Hepatocyte (in vitro differentiated cells): ENCODE results near the gene CTF1. TPM values are rescaled to one million over a fixed set of nuclear protein-coding genes. Genes with fewer than 3 reads are reported as not detected.
A peak's percentile ranks its signal among the peaks of the same experiment; 100 is the strongest.

Experiments
- DNase-seq: peaks from one replicate; pipeline ENCODE4 v3.0.0-alpha.2; 2016; ENCODE audit warnings: low spot score
- H2AFZ ChIP-seq: fragments of 200-600 bp; sonication (generic); 2 replicates; pipeline ENCODE4 v1.6.0; 2016; ENCODE audit warnings: antibody characterized with exemption, mild to moderate bottlenecking
- H3K27ac ChIP-seq: fragments of 200-600 bp; sonication (generic); 2 replicates; pipeline ENCODE4 v1.5.1; 2016; ENCODE audit warnings: mild to moderate bottlenecking
- H3K27me3 ChIP-seq: fragments of 200-600 bp; sonication (generic); 2 replicates; pipeline ENCODE4 v1.6.1; 2016
- H3K36me3 ChIP-seq: fragments of 200-600 bp; sonication (generic); replicated peaks from 2 replicates; pipeline ENCODE4 v1.5.1; 2016; ENCODE audit warnings: low read depth; ENCODE audit not compliant: insufficient read depth
- H3K4me1 ChIP-seq: fragments of 200-600 bp; sonication (generic); 2 replicates; pipeline ENCODE4 v1.5.1; 2016; ENCODE audit warnings: mild to moderate bottlenecking, moderate library complexity; ENCODE audit not compliant: insufficient read depth
- H3K4me2 ChIP-seq: fragments of 200-600 bp; sonication (generic); 2 replicates; pipeline ENCODE4 v1.6.0; 2016
- H3K4me3 ChIP-seq: fragments of 200-600 bp; sonication (generic); 2 replicates; pipeline ENCODE4 v1.5.1; 2016; ENCODE audit warnings: mild to moderate bottlenecking
- H3K79me2 ChIP-seq: fragments of 200-600 bp; sonication (generic); 2 replicates; pipeline ENCODE4 v1.6.0; 2017; ENCODE audit warnings: mild to moderate bottlenecking
- H3K9me2 ChIP-seq: fragments of 200-600 bp; sonication (generic); replicated peaks from 2 replicates; pipeline ENCODE4 v1.6.0; 2017; ENCODE audit warnings: mild to moderate bottlenecking; ENCODE audit not compliant: insufficient read depth
- H3K9me3 ChIP-seq: fragments of 200-600 bp; sonication (generic); 2 replicates; pipeline ENCODE4 v1.5.1; 2016; ENCODE audit warnings: low read depth, mild to moderate bottlenecking
- H4K20me1 ChIP-seq: fragments of 200-600 bp; sonication (generic); 2 replicates; pipeline ENCODE4 v1.6.0; 2016; ENCODE audit warnings: mild to moderate bottlenecking; ENCODE audit not compliant: insufficient read depth, poor library complexity, severe bottlenecking
- EZH2 ChIP-seq: fragments of 200-600 bp; sonication (generic); IDR thresholded peaks from 2 replicates; pipeline ENCODE4 v1.6.1; 2016; ENCODE audit warnings: antibody characterized with exemption, mild to moderate bottlenecking, borderline replicate concordance
- EZH2phosphoT487 ChIP-seq: fragments of 200-600 bp; sonication (generic); IDR thresholded peaks from one replicate; pipeline ENCODE4 v1.6.1; 2018; ENCODE audit warnings: antibody characterized with exemption, mild to moderate bottlenecking, low read depth, moderate library complexity; ENCODE audit not compliant: unreplicated experiment, severe bottlenecking
- WGBS: methylation state at CpG from one replicate; pipeline ENCODE4 v1.1.6; 2016; ENCODE audit warnings: low lambda C conversion rate; ENCODE audit errors: missing lambda C conversion rate; 5-methylcytosine and 5-hydroxymethylcytosine counted together
- polyA plus RNA-seq: library from polyadenylated mRNA; unstranded; fragments of >200 nt; fragmentation: Nextera tagmentation; extraction: Ambion mirVana; gene quantifications from 2 replicates; pipeline ENCODE4 v1.2.1, GENCODE V29; 2016
- total RNA-seq: library from RNA; depleted of rRNA; stranded (reverse); fragments of >200 nt; gene quantifications from 2 replicates; pipeline ENCODE4 v1.2.3, GENCODE V29; 2014
- TF ChIP-seq, protein P1 (sequence below): fragments of 200-600 bp; sonication (generic); IDR thresholded peaks from 2 replicates; pipeline ENCODE4 v1.5.1; 2016; ENCODE audit warnings: antibody characterized with exemption, mild to moderate bottlenecking; ENCODE audit not compliant: poor library complexity

Gene CTF1
- total and polyA plus RNA-seq, 2 experiments from 2014 or later = 1.7 to 18.2 TPM

DNA sequence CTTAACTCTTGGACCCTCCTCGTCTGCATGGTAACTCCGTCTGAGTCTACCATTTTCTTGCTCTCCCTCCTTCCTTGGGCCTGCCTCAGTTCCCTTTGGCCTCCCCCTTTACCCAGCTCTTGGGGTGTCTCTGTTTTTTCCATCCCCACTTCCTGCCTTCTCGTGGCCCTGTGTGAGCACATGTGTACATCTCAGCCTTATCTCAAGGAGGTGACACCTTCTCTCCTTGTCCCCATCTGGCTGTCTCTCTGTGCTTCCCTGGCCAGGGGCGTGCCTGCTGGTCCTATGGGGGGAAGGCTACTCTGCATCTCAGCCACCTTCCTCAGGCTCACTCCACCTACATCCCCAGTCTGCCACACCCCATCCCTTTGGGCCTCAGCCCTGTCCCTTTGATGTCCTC lies 6.6 kb downstream of the CTF1 start:
- H3K27ac ChIP-seq = peak overlapping the region; percentile 95
- no peak overlapping the region for H3K4me3 ChIP-seq
- H3K4me1 ChIP-seq = peaks cover 9% of the 10 kb centered on the region
- no peaks in the 10 kb centered on the region for H3K36me3 ChIP-seq
- H3K27me3 ChIP-seq = no peaks in the 10 kb centered on the region
- H3K4me2 ChIP-seq = peak overlapping the region; percentile 90
- no peaks in the 10 kb centered on the region for H3K79me2 ChIP-seq
- no peaks in the 10 kb centered on the region for H3K9me3 ChIP-seq
- peak; percentile 10 for DNase-seq
- H2AFZ ChIP-seq = peak overlapping the region; percentile 99
- 87% methylated on average over 4 of the region's 4 CpGs for WGBS
- no peak for TF ChIP-seq EZH2phosphoT487
- no peak for TF ChIP-seq EZH2
- TF ChIP-seq, protein P1, sequence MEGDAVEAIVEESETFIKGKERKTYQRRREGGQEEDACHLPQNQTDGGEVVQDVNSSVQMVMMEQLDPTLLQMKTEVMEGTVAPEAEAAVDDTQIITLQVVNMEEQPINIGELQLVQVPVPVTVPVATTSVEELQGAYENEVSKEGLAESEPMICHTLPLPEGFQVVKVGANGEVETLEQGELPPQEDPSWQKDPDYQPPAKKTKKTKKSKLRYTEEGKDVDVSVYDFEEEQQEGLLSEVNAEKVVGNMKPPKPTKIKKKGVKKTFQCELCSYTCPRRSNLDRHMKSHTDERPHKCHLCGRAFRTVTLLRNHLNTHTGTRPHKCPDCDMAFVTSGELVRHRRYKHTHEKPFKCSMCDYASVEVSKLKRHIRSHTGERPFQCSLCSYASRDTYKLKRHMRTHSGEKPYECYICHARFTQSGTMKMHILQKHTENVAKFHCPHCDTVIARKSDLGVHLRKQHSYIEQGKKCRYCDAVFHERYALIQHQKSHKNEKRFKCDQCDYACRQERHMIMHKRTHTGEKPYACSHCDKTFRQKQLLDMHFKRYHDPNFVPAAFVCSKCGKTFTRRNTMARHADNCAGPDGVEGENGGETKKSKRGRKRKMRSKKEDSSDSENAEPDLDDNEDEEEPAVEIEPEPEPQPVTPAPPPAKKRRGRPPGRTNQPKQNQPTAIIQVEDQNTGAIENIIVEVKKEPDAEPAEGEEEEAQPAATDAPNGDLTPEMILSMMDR = no peak
- no peaks in the 10 kb centered on the region for H4K20me1 ChIP-seq
- H3K9me2 ChIP-seq = no peaks in the 10 kb centered on the region

DNA sequence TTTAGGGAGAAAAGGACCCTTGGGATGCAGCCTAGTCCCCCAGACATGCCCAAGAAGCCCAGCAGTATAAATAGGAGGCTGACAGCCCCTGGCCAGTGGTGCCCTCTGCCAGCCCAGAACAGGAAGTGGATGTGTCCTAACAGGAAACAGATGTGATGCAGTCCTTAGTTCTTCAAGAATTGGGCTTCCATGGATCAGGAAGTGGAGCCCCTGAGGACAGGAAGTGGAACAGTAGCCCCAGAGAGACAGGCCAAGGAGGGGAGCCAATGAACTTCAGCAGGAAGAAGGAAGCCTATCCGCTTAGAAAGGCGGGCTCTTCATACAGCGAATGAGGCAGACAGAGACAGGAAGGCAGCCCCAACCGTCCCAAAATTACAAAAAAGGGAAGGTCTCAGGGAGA lies 7.2 kb downstream of the CTF1 start:
- H3K27me3 ChIP-seq = no peaks in the 10 kb centered on the region
- 93% methylated on average over 4 of the region's 4 CpGs for WGBS
- no peaks in the 10 kb centered on the region for H4K20me1 ChIP-seq
- H3K4me3 ChIP-seq = no peak overlapping the region
- peak; percentile 5 for DNase-seq
- no peak overlapping the region for H2AFZ ChIP-seq
- peaks cover 9% of the 10 kb centered on the region for H3K4me1 ChIP-seq
- H3K9me3 ChIP-seq = no peaks in the 10 kb centered on the region
- H3K36me3 ChIP-seq = no peaks in the 10 kb centered on the region
- H3K9me2 ChIP-seq = no peaks in the 10 kb centered on the region
- H3K79me2 ChIP-seq = no peaks in the 10 kb centered on the region
- TF ChIP-seq, protein P1 = no peak
- TF ChIP-seq EZH2 (no peak), EZH2phosphoT487 (no peak)
- peak overlapping the region; percentile 95 for H3K27ac ChIP-seq
- no peak overlapping the region for H3K4me2 ChIP-seq

DNA sequence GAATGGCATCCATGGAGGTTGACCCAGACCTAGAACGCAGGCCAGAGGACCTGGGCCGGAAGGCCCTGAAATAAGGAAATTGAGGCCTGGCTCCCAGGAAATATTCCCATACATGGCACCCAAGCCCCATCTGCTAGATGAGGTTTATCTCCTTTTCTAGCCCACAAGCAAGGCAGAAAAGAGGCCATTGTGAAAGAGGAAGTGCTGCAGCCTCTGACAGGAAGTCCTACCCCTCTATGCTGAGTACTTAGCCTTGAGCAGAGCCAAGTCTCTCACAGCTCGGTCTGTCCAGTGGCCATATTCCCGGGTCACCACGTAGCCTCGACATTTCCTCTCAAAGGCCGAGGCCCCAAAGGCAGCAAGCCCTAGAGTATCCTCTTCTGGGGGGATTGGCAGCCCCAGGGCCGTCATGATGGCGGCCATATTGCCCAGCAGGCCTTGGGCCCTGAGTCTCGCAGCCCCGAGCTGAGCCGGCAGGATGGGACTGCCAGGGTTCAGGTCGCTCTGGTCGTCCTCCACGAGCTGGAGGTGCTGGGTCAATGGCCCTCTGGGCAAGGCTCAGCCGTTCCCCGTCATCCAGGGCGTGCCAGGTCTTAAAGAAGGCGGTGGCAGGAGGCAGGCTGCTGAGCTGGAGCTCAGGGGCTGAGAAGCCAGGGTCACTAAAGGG lies 7.8 kb downstream of the CTF1 start:
- WGBS = 97% methylated on average over 19 of the region's 19 CpGs
- no peaks in the 10 kb centered on the region for H3K36me3 ChIP-seq
- H4K20me1 ChIP-seq = no peaks in the 10 kb centered on the region

More for the DNA sequence above, 7.8 kb downstream of the CTF1 start:
- Histone ChIP-seq H3K27ac (peak overlapping the region; percentile 95), H3K4me3 (no peak overlapping the region), H3K9me2 (no peaks in the 10 kb centered on the region), H3K4me1 (peaks cover 9% of the 10 kb centered on the region), H3K27me3 (no peaks in the 10 kb centered on the region), H3K79me2 (no peaks in the 10 kb centered on the region), H3K9me3 (no peaks in the 10 kb centered on the region), H3K4me2 (no peak overlapping the region), H2AFZ (no peak overlapping the region)
- peak; percentile 4 for DNase-seq
- TF ChIP-seq EZH2 = no peak
- TF ChIP-seq EZH2phosphoT487 = no peak
- TF ChIP-seq, protein P1 = no peak
